H1 (cell line): ENCODE data around the gene ARHGAP10. TPM values are rescaled to one million over a fixed set of nuclear protein-coding genes. Genes with fewer than 3 reads are reported as not detected.

ENCODE experiments used
- CTCF ChIA-PET: fragments of 300-600 bp; sonication (Branson Sonifier 250); formaldehyde crosslinking; loops from one replicate; lab custom pipeline; 2021; ENCODE audit not compliant: partially characterized antibody; lab: Charles Lee
- POLR2A ChIA-PET: fragments of 300-600 bp; sonication (Branson Sonifier 250); formaldehyde crosslinking; loops from one replicate; lab custom pipeline; 2021; ENCODE audit warnings: inconsistent platforms; ENCODE audit not compliant: partially characterized antibody; lab: Charles Lee
- DNase-seq, 2 experiments: peaks; one replicate each; pipeline versions ENCODE4 v3.0.0 to v3.0.0-alpha.2; 2010 to 2022; ENCODE audit warnings: low spot score in 2 of 2, low read depth in 1 of 2, mixed read lengths in 1 of 2
- FAIRE-seq: peaks from 2 replicates; lab custom pipeline; 2011; peaks lifted over from hg19 to GRCh38; lab: Jason Lieb, UNC
- H2AFZ ChIP-seq: 2 replicates; pipeline ENCODE4 v1.8.1; 2012; ENCODE audit warnings: low read length, inconsistent platforms
- H2AK5ac ChIP-seq: 2 replicates; pipeline ENCODE4 v1.6.1; 2013; ENCODE audit warnings: low read depth, low read length
- H2BK120ac ChIP-seq: replicated peaks from 2 replicates; pipeline ENCODE3; 2013; ENCODE audit warnings: low read depth, low read length, inconsistent platforms
- H2BK12ac ChIP-seq: 2 replicates; pipeline ENCODE4 v1.6.1; 2013; ENCODE audit warnings: low read depth, low read length
- H2BK15ac ChIP-seq: 2 replicates; pipeline ENCODE4 v1.6.1; 2013; ENCODE audit warnings: low read length
- H2BK20ac ChIP-seq: 2 replicates; pipeline ENCODE4 v1.6.1; 2013; ENCODE audit warnings: low read length
- H2BK5ac ChIP-seq: 2 replicates; pipeline ENCODE4 v1.6.1; 2013; ENCODE audit warnings: low read depth, low read length
- H3K14ac ChIP-seq: 2 replicates; pipeline ENCODE4 v1.6.1; 2013; ENCODE audit warnings: inconsistent platforms; ENCODE audit not compliant: insufficient read length
- H3K18ac ChIP-seq: 2 replicates; pipeline ENCODE4 v1.6.1; 2013; ENCODE audit warnings: low read length; ENCODE audit errors: extremely low read depth
- H3K23ac ChIP-seq: 2 replicates; pipeline ENCODE4 v1.6.1; 2013; ENCODE audit warnings: inconsistent platforms; ENCODE audit not compliant: insufficient read length
- H3K23me2 ChIP-seq: 2 replicates; pipeline ENCODE4 v1.6.1; 2013; ENCODE audit warnings: low read depth, low read length
- H3K27ac ChIP-seq: 2 replicates; pipeline ENCODE4 v1.6.1; 2011; ENCODE audit warnings: low read depth, low read length, inconsistent platforms
- H3K27me3 ChIP-seq, 4 experiments: replicated peaks in 1 of 4; 1 replicate in 1 of 4; 2 replicates in 3 of 4; pipeline versions ENCODE4 v1.6.1 to v1.8.1; 2011 to 2013; ENCODE audit warnings: low read length in 3 of 4, mild to moderate bottlenecking in 3 of 4, inconsistent platforms in 2 of 4, mixed read lengths in 2 of 4, moderate library complexity in 1 of 4; ENCODE audit not compliant: control insufficient read depth in 3 of 4, insufficient read depth in 3 of 4; ENCODE audit errors: extremely low read depth in 1 of 4
- H3K36me3 ChIP-seq, 4 experiments: 2 replicates each; pipeline versions ENCODE4 v1.6.1 to v1.8.1; 2011 to 2013; ENCODE audit warnings: mild to moderate bottlenecking in 4 of 4, low read length in 3 of 4, moderate library complexity in 2 of 4, control low read depth in 1 of 4, inconsistent platforms in 1 of 4; ENCODE audit not compliant: insufficient read depth in 4 of 4, control insufficient read depth in 2 of 4
- H3K4ac ChIP-seq: replicated peaks from 2 replicates; pipeline ENCODE3; 2013; ENCODE audit warnings: low read length, low read depth, mixed read lengths, inconsistent platforms; ENCODE audit not compliant: insufficient read length
- H3K4me1 ChIP-seq, 4 experiments: replicated peaks in 1 of 4; 1 replicate in 1 of 4; 2 replicates in 3 of 4; pipeline versions ENCODE4 v1.6.1 to v1.8.1; 2011 to 2013; ENCODE audit warnings: low read length in 3 of 4, inconsistent platforms in 2 of 4, mixed read lengths in 1 of 4; ENCODE audit not compliant: insufficient read depth in 4 of 4, control insufficient read depth in 3 of 4
- H3K4me2 ChIP-seq, 2 experiments: 2 replicates each; pipeline versions ENCODE4 v1.6.1 to v1.8.1; 2011 to 2013; ENCODE audit warnings: low read depth in 2 of 2, low read length in 2 of 2, control low read depth in 1 of 2, inconsistent platforms in 1 of 2, mild to moderate bottlenecking in 1 of 2; ENCODE audit not compliant: insufficient read depth in 1 of 2
- H3K4me3 ChIP-seq, 4 experiments: fragments of 200-600, 300-600 bp in 1 of 4; sonication (generic), shearing (Covaris generic), sonication (Bioruptor Twin) in 1 of 4; 2 replicates each; pipeline versions ENCODE4 v1.5.1 to v1.8.1; 2011 to 2016; ENCODE audit warnings: low read length in 4 of 4, low read depth in 3 of 4, control low read depth in 2 of 4, inconsistent platforms in 2 of 4, mild to moderate bottlenecking in 2 of 4, mixed read lengths in 1 of 4, moderate library complexity in 1 of 4; ENCODE audit not compliant: insufficient read depth in 2 of 4; ENCODE audit errors: extremely low read depth in 1 of 4
- H3K56ac ChIP-seq: replicated peaks from 2 replicates; pipeline ENCODE3; 2013; ENCODE audit warnings: low read depth, mild to moderate bottlenecking, mixed read lengths, low read length, inconsistent platforms; ENCODE audit not compliant: insufficient read length
- H3K79me1 ChIP-seq: 2 replicates; pipeline ENCODE4 v1.6.1; 2013; ENCODE audit warnings: low read depth, low read length, control low read depth
- H3K79me2 ChIP-seq, 2 experiments: 2 replicates each; pipeline versions ENCODE4 v1.6.1 to v1.8.1; 2012 to 2013; ENCODE audit warnings: low read length in 2 of 2, mild to moderate bottlenecking in 2 of 2, inconsistent platforms in 1 of 2; ENCODE audit not compliant: insufficient read depth in 2 of 2, control insufficient read depth in 1 of 2
- H3K9ac ChIP-seq, 4 experiments: replicated peaks in 1 of 4; 1 replicate in 1 of 4; 2 replicates in 3 of 4; pipeline versions ENCODE4 v1.6.1 to v1.8.1; 2011 to 2013; ENCODE audit warnings: low read depth in 3 of 4, low read length in 3 of 4, control low read depth in 2 of 4, mild to moderate bottlenecking in 2 of 4, moderate library complexity in 2 of 4, inconsistent platforms in 1 of 4; ENCODE audit errors: extremely low read depth in 1 of 4
- H3K9me3 ChIP-seq, 2 experiments: 2 replicates each; pipeline versions ENCODE4 v1.6.1 to v1.8.1; 2012 to 2013; ENCODE audit warnings: mild to moderate bottlenecking in 2 of 2, moderate library complexity in 2 of 2, control low read depth in 1 of 2, inconsistent platforms in 1 of 2, low read depth in 1 of 2, low read length in 1 of 2, mixed read lengths in 1 of 2; ENCODE audit not compliant: insufficient read depth in 2 of 2
- H4K20me1 ChIP-seq, 2 experiments: replicated peaks in 1 of 2; 2 replicates each; pipeline versions ENCODE3 to v1.8.1; 2011 to 2013; ENCODE audit warnings: inconsistent platforms in 2 of 2, low read length in 2 of 2, mild to moderate bottlenecking in 1 of 2; ENCODE audit not compliant: insufficient read depth in 2 of 2, control insufficient read depth in 1 of 2
- H4K5ac ChIP-seq: 2 replicates; pipeline ENCODE4 v1.6.1; 2013; ENCODE audit warnings: low read length, low read depth, mixed read lengths, inconsistent platforms; ENCODE audit not compliant: insufficient read length
- H4K8ac ChIP-seq: 2 replicates; pipeline ENCODE4 v1.8.0; 2013; ENCODE audit warnings: mild to moderate bottlenecking, moderate library complexity, low read length, inconsistent platforms; ENCODE audit not compliant: insufficient read depth; ENCODE audit errors: extremely low read depth
- H4K91ac ChIP-seq: replicated peaks from 2 replicates; pipeline ENCODE3; 2013; ENCODE audit warnings: low read length, mixed read lengths, inconsistent platforms; ENCODE audit not compliant: insufficient read length
- CTBP2 ChIP-seq: IDR thresholded peaks from 2 replicates; pipeline ENCODE4 v1.7.0; 2011; ENCODE audit warnings: borderline replicate concordance, mild to moderate bottlenecking, moderate library complexity, mixed read lengths, low read length; ENCODE audit not compliant: insufficient read depth, insufficient read length
- EZH2 ChIP-seq: fragments of 200-600 bp; sonication (generic); IDR thresholded peaks from 2 replicates; pipeline ENCODE4 v1.7.1; 2012; ENCODE audit warnings: low read depth, mild to moderate bottlenecking, moderate library complexity, low read length, inconsistent platforms; ENCODE audit not compliant: severe bottlenecking
- KDM1A ChIP-seq: fragments of 200-600, 300-600 bp; sonication (generic); IDR thresholded peaks from 2 replicates; pipeline ENCODE4 v1.7.1; 2016; ENCODE audit warnings: mild to moderate bottlenecking, low read length, borderline replicate concordance
- NANOG ChIP-seq: IDR thresholded peaks from 2 replicates; pipeline ENCODE4 v1.6.1; 2011; ENCODE audit warnings: low read length, low read depth, mild to moderate bottlenecking, inconsistent platforms; ENCODE audit not compliant: insufficient read depth, poor library complexity, severe bottlenecking
- PHF8 ChIP-seq: fragments of 200-600 bp; sonication (generic); conservative IDR thresholded peaks from 2 replicates; pipeline ENCODE4 v1.7.1; 2012; ENCODE audit warnings: low read depth, mild to moderate bottlenecking, inconsistent platforms, low read length, moderate library complexity
- POLR2A ChIP-seq, 2 experiments: IDR thresholded peaks; 1 replicate in 1 of 2; 2 replicates in 1 of 2; pipeline ENCODE4 v1.6.1; 2011; ENCODE audit warnings: low read depth in 2 of 2, low read length in 2 of 2, mild to moderate bottlenecking in 2 of 2; ENCODE audit errors: control extremely low read depth in 1 of 2
- RXRA ChIP-seq: IDR thresholded peaks from 2 replicates; pipeline ENCODE4 v1.6.1; 2011; ENCODE audit warnings: low read depth, mild to moderate bottlenecking, low read length, moderate library complexity; ENCODE audit not compliant: insufficient read depth
- SRF ChIP-seq: IDR thresholded peaks from 2 replicates; pipeline ENCODE4 v1.6.1; 2011; ENCODE audit warnings: mild to moderate bottlenecking, low read depth, low read length, moderate library complexity
- TAF7 ChIP-seq: optimal IDR thresholded peaks from 2 replicates; pipeline ENCODE3; 2011; ENCODE audit warnings: low read depth, mild to moderate bottlenecking, inconsistent platforms, low read length, moderate library complexity, borderline replicate concordance
- WGBS, 2 experiments: shearing (Covaris generic) in 1 of 2; methylation state at CpG; one replicate each; pipeline versions ENCODE4 v1.1.6 to v1.1.7; 2013 to 2015; ENCODE audit warnings: low lambda C conversion rate in 2 of 2, mixed read lengths in 2 of 2, inconsistent platforms in 1 of 2, low coverage in 1 of 2, missing lambda C conversion rate in 1 of 2; ENCODE audit not compliant: insufficient replicate concordance in 2 of 2, insufficient coverage in 1 of 2, insufficient read length in 1 of 2; ENCODE audit errors: extremely low coverage in 1 of 2, missing lambda C conversion rate in 1 of 2; 5-methylcytosine and 5-hydroxymethylcytosine counted together
- polyA plus RNA-seq, 7 experiments: library from polyadenylated mRNA; depleted of rRNA in 3 of 7; stranded (reverse) in 5 of 7; unstranded in 2 of 7; fragments of >200 nt in 5 of 7; fragments of 200-250 nt in 2 of 7; gene quantifications; 1 replicate in 5 of 7; 2 replicates in 1 of 7; 4 replicates in 1 of 7; pipeline versions ENCODE4 v1.2.1 to v1.2.3, GENCODE V29; 2011 to 2013; ENCODE audit warnings: missing spikeins in 2 of 7, mixed read lengths in 2 of 7
- total RNA-seq: library from RNA; stranded (reverse); fragmentation: NEBNext Ultra II Directional; extraction: Animal tissue kit (Norgen Biotek cat#: 25700); gene quantifications from 2 replicates; pipeline ENCODE4 v1.2.1, GENCODE V29; 2021

ARHGAP10 gene
- total and polyA plus RNA-seq, 2 of the 8 experiments (the other 6 are each of a cell fraction or from before 2014, with no cell fraction given) = 3.7 to 6.1 TPM

DNA sequence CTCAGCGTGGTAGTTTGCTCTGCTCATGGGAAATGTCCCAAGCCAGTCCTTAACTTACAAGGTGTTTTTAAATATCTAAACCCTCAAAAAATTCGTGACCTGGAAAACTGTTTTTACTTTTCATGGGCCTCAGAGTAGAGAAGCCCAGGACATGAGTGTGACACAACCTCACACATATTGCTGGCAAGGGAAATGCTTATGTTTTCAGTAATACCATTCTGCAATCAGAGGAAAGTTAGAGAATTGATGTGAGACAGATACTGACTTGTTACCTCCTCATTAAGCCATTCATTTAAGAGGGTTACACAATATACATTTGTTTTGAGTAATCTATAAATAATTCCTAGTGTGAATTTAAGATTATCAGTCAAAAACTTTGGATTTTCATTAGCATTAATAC lies 209.5 kb downstream of the ARHGAP10 start:
- POLR2A ChIA-PET = no interaction called here
- H3K79me1 ChIP-seq = no peaks in the 10 kb centered on the region
- no peak overlapping the region for H2BK15ac ChIP-seq
- no peak overlapping the region for H2BK5ac ChIP-seq
- H3K14ac ChIP-seq = no peak overlapping the region
- H4K91ac ChIP-seq = no peak overlapping the region
- no peak overlapping the region for H2AFZ ChIP-seq
- no peak overlapping the region for H3K23ac ChIP-seq
- H3K9me3 ChIP-seq = no peaks in the 10 kb centered on the region
- CTCF ChIA-PET = no interaction called here
- DNase-seq (no peak), FAIRE-seq (no peak)
- no peak overlapping the region for H2BK120ac ChIP-seq
- WGBS, 2 experiments = 81% methylated on average over 2 of the region's 2 CpGs; no CpG with 5 or more reads in 1 of the 2 experiments
- no peak overlapping the region for H4K5ac ChIP-seq
- no peak overlapping the region for H3K4me3 ChIP-seq
- H3K56ac ChIP-seq = no peak overlapping the region
- no peak overlapping the region for H2AK5ac ChIP-seq
- H3K4ac ChIP-seq = no peak overlapping the region
- H3K9ac ChIP-seq = no peak overlapping the region
- H2BK20ac ChIP-seq = no peak overlapping the region
- no peak overlapping the region for H3K4me2 ChIP-seq
- no peaks in the 10 kb centered on the region for H3K4me1 ChIP-seq
- no peak overlapping the region for H3K18ac ChIP-seq
- H3K36me3 ChIP-seq = no peaks in the 10 kb centered on the region
- no peaks in the 10 kb centered on the region for H4K20me1 ChIP-seq
- H2BK12ac ChIP-seq = no peak overlapping the region
- H3K23me2 ChIP-seq = no peaks in the 10 kb centered on the region
- no peaks in the 10 kb centered on the region for H3K79me2 ChIP-seq
- H3K27me3 ChIP-seq = no peaks in the 10 kb centered on the region
- H4K8ac ChIP-seq = no peak overlapping the region
- H3K27ac ChIP-seq = no peak overlapping the region
- TF ChIP-seq RXRA = no peak
- no peak for TF ChIP-seq SRF
- no peak for TF ChIP-seq CTBP2
- TF ChIP-seq EZH2 = no peak
- TF ChIP-seq KDM1A = no peak
- TF ChIP-seq NANOG = no peak
- no peak for TF ChIP-seq POLR2A (IDR thresholded peaks at IDR 0.05; ENCODE audit: control extremely low read depth in 1 of 2, low read depth in 2 of 2, low read length in 2 of 2)
- no peak for TF ChIP-seq PHF8
- TF ChIP-seq TAF7 = no peak
